HepG2 (cell line): ENCODE measurements around the gene EEFSEC. TPM values are rescaled to one million over a fixed set of nuclear protein-coding genes. Genes with fewer than 3 reads are reported as not detected.

ENCODE experiments used
- ATAC-seq: fragments of 200-7000 bp; cut with Tn5 transposase; 3 replicates; pipeline ENCODE4 v1.9.1; 2020; ENCODE audit warnings: mild to moderate bottlenecking, moderate library complexity
- BruUV-seq: library from RNA; stranded (reverse); fragments of 400-500 nt; replicated peaks from 2 replicates; lab custom pipeline; 2021; lab: Mats Ljungman, UMichigan
- CTCF ChIA-PET: fragments of 300-600 bp; formaldehyde crosslinking; extraction: SDS; loops from one replicate; lab custom pipeline; 2021; ENCODE audit warnings: low total read pairs, inconsistent platforms, low intra/inter-chr PET ratio; lab: Yijun Ruan, JAX
- POLR2A ChIA-PET: fragments of 350-600 bp; sonication (Branson Sonifier 250); formaldehyde crosslinking; loops from one replicate; lab custom pipeline; 2020; ENCODE audit warnings: antibody characterized with exemption, inconsistent platforms; lab: Yijun Ruan, JAX
- DNase-seq: peaks from one replicate; pipeline ENCODE4 v3.0.0-alpha.2; 2015; ENCODE audit warnings: low spot score
- FAIRE-seq: peaks from 3 replicates; lab custom pipeline; 2011; peaks lifted over from hg19 to GRCh38; lab: Jason Lieb, UNC
- H2AFZ ChIP-seq: one replicate; pipeline ENCODE4 v1.6.1; 2011; ENCODE audit warnings: low read length, inconsistent platforms
- H3K27ac ChIP-seq: fragments of 300-600 bp; 3 replicates; pipeline ENCODE4 v1.8.0; 2011; ENCODE audit warnings: mixed run types, mild to moderate bottlenecking, mixed read lengths, low read length, inconsistent platforms; ENCODE audit not compliant: insufficient read depth; ENCODE audit errors: extremely low read length
- H3K27me3 ChIP-seq, 2 experiments: fragments of 200-600 bp in 1 of 2; 2 replicates in 1 of 2; 3 replicates in 1 of 2; pipeline versions ENCODE4 v1.6.0 to v1.8.0; 2011; ENCODE audit warnings: low read length in 2 of 2, mild to moderate bottlenecking in 2 of 2, moderate library complexity in 2 of 2, inconsistent platforms in 1 of 2; ENCODE audit not compliant: insufficient read depth in 2 of 2, control insufficient read depth in 1 of 2
- H3K36me3 ChIP-seq, 2 experiments: fragments of 200-600 bp in 1 of 2; replicated peaks in 1 of 2; 2 replicates in 1 of 2; 3 replicates in 1 of 2; pipeline versions ENCODE4 v1.5.1 to v1.8.0; 2011; ENCODE audit warnings: low read length in 2 of 2, inconsistent platforms in 1 of 2; ENCODE audit not compliant: insufficient read depth in 2 of 2, control insufficient read depth in 1 of 2
- H3K4me1 ChIP-seq: 2 replicates; pipeline ENCODE4 v1.5.1; 2012; ENCODE audit warnings: low read length, inconsistent platforms; ENCODE audit not compliant: insufficient read depth
- H3K4me2 ChIP-seq: 2 replicates; pipeline ENCODE4 v1.6.0; 2011; ENCODE audit warnings: low read depth, low read length, inconsistent platforms
- H3K4me3 ChIP-seq, 3 experiments: fragments of 200-600 bp in 1 of 3; sonication (generic), shearing (Covaris generic) in 1 of 3; replicated peaks in 1 of 3; 2 replicates each; pipeline ENCODE4 v1.5.1; 2011 to 2016; ENCODE audit warnings: low read length in 3 of 3, inconsistent platforms in 2 of 3, low read depth in 2 of 3, mild to moderate bottlenecking in 2 of 3, control low read depth in 1 of 3, mixed read lengths in 1 of 3; ENCODE audit not compliant: insufficient read depth in 1 of 3
- H3K79me2 ChIP-seq: one replicate; pipeline ENCODE4 v1.6.1; 2011; ENCODE audit warnings: low read length, inconsistent platforms; ENCODE audit not compliant: insufficient read depth
- H3K9ac ChIP-seq: 2 replicates; pipeline ENCODE4 v1.6.0; 2011; ENCODE audit warnings: mild to moderate bottlenecking, low read depth, low read length, inconsistent platforms; ENCODE audit not compliant: insufficient read depth
- H3K9me3 ChIP-seq: 2 replicates; pipeline ENCODE4 v1.5.1; 2012; ENCODE audit warnings: mild to moderate bottlenecking, low read length
- H4K20me1 ChIP-seq: 2 replicates; pipeline ENCODE4 v1.6.0; 2011; ENCODE audit warnings: inconsistent platforms, mild to moderate bottlenecking, low read length, moderate library complexity; ENCODE audit not compliant: insufficient read depth
- DR1 ChIP-seq: sonication (generic); formaldehyde crosslinking; IDR thresholded peaks from 2 replicates; pipeline ENCODE4 v1.8.0; 2021; ENCODE audit warnings: mild to moderate bottlenecking, missing genetic modification reagents, inconsistent platforms
- FOXJ3 ChIP-seq: sonication (generic); formaldehyde crosslinking; IDR thresholded peaks from 2 replicates; pipeline ENCODE4 v1.4.0; 2020; ENCODE audit warnings: missing genetic modification reagents, mild to moderate bottlenecking, borderline replicate concordance
- HNF4A ChIP-seq: sonication (generic); formaldehyde crosslinking; IDR thresholded peaks from 2 replicates; pipeline ENCODE4 v1.4.0; 2020; ENCODE audit warnings: missing genetic modification reagents
- HNRNPL ChIP-seq: fragments of 200-400 bp; formaldehyde crosslinking; IDR thresholded peaks from 2 replicates; pipeline ENCODE4 v1.6.1; 2017; ENCODE audit warnings: mild to moderate bottlenecking, low read depth, low read length
- KLF13 ChIP-seq: sonication (generic); formaldehyde crosslinking; IDR thresholded peaks from 2 replicates; pipeline ENCODE4 v1.4.0; 2020; ENCODE audit warnings: mild to moderate bottlenecking, missing genetic modification reagents
- MTF1 ChIP-seq: sonication (generic); formaldehyde crosslinking; IDR thresholded peaks from 2 replicates; pipeline ENCODE4 v1.5.0; 2020; ENCODE audit warnings: missing genetic modification reagents
- MYPOP ChIP-seq: sonication (generic); formaldehyde crosslinking; IDR thresholded peaks from 2 replicates; pipeline ENCODE4 v1.8.1; 2023; ENCODE audit warnings: mild to moderate bottlenecking, moderate library complexity, missing genetic modification reagents
- SATB2 ChIP-seq: sonication (generic); formaldehyde crosslinking; IDR thresholded peaks from 2 replicates; pipeline ENCODE4 v1.5.0; 2020; ENCODE audit warnings: missing genetic modification reagents
- TRAFD1 ChIP-seq: sonication (generic); formaldehyde crosslinking; IDR thresholded peaks from 2 replicates; pipeline ENCODE4 v1.5.1; 2020; ENCODE audit warnings: missing genetic modification reagents, mild to moderate bottlenecking, borderline replicate concordance
- ZBTB1 ChIP-seq: sonication (generic); formaldehyde crosslinking; IDR thresholded peaks from 2 replicates; pipeline ENCODE4 v1.4.0; 2020; ENCODE audit warnings: missing genetic modification reagents, borderline replicate concordance
- ZNF160 ChIP-seq: sonication (generic); formaldehyde crosslinking; IDR thresholded peaks from 2 replicates; pipeline ENCODE4 v1.8.0; 2022; ENCODE audit warnings: mild to moderate bottlenecking, inconsistent platforms, missing genetic modification reagents
- ZNF180 ChIP-seq: sonication (generic); formaldehyde crosslinking; IDR thresholded peaks from 2 replicates; pipeline ENCODE4 v1.4.0; 2020; ENCODE audit warnings: low read depth, missing genetic modification reagents, borderline replicate concordance
- ZNF280D ChIP-seq: sonication (generic); formaldehyde crosslinking; IDR thresholded peaks from 2 replicates; pipeline ENCODE4 v1.5.1; 2020; ENCODE audit warnings: mild to moderate bottlenecking, missing genetic modification reagents
- ZNF703 ChIP-seq: sonication (generic); formaldehyde crosslinking; IDR thresholded peaks from 2 replicates; pipeline ENCODE4 v1.5.1; 2020; ENCODE audit warnings: missing genetic modification reagents, mild to moderate bottlenecking, moderate library complexity, borderline replicate concordance
- ZNF713 ChIP-seq: sonication (generic); formaldehyde crosslinking; IDR thresholded peaks from 2 replicates; pipeline ENCODE4 v1.4.0; 2020; ENCODE audit warnings: mild to moderate bottlenecking, missing genetic modification reagents
- WGBS: methylation state at CpG from one replicate; pipeline ENCODE4 v1.1.6; 2017; ENCODE audit warnings: low lambda C conversion rate; 5-methylcytosine and 5-hydroxymethylcytosine counted together
- in situ Hi-C: cut with HindIII; loops from 2 replicates; pipeline ENCODE4 v1.10.0; 2017; ENCODE audit warnings: low pct_unique_long_range_greater_than_20kb; ENCODE audit not compliant: extremely low pct_ligation_motif_present
- intact Hi-C: fragments of 100-400 bp; cut with micrococcal nuclease; formaldehyde crosslinking; loops from one replicate; pipeline ENCODE4 v1.10.0; 2022; ENCODE audit not compliant: unreplicated experiment
- polyA plus RNA-seq, 8 experiments: library from polyadenylated mRNA; depleted of rRNA in 3 of 8; stranded (reverse) in 7 of 8; unstranded in 1 of 8; fragments of >200 nt; fragmentation: Illumina TruSeq in 4 of 8; extraction: Trizol in 4 of 8; gene quantifications; 2 replicates each; pipeline versions ENCODE4 v1.2.1 to v1.2.3, GENCODE V29; 2011 to 2016; ENCODE audit warnings: low read depth in 4 of 8, missing spikeins in 1 of 8, mixed read lengths in 1 of 8; ENCODE audit not compliant: insufficient read depth in 1 of 8
- total RNA-seq, 5 experiments: library from RNA; depleted of rRNA; stranded (reverse); fragments of >200 nt; fragmentation: Illumina TruSeq; extraction: Trizol; gene quantifications; 2 replicates each; pipeline ENCODE4 v1.2.3, GENCODE V29; 2016; ENCODE audit warnings: low read depth in 1 of 5

Gene EEFSEC
- total and polyA plus RNA-seq, 2 of the 13 experiments (the other 11 are each of a cell fraction or from before 2014, with no cell fraction given), result 6.4 to 24.2 TPM

GRCh38 chr3:128395500-128396162 is 242.3 kb downstream of the EEFSEC start:
- CTCF ChIA-PET, result no interaction called here
- in situ Hi-C loops, result no loop called here
- WGBS, result 98% methylated on average over 5 of the region's 9 CpGs
- DNase-seq (no peak), ATAC-seq (no peak), FAIRE-seq (no peak)
- no peak overlapping the region for H3K27ac ChIP-seq
- BruUV-seq, result no TSS peak
- no peak for TF ChIP-seq ZNF160 (CRISPR knock-in tag)
- TF ChIP-seq TRAFD1 (CRISPR knock-in tag), result no peak
- no peak for TF ChIP-seq MYPOP (CRISPR knock-in tag)
- TF ChIP-seq KLF13 (CRISPR knock-in tag), result no peak
- no peak for TF ChIP-seq ZBTB1 (CRISPR knock-in tag)
- TF ChIP-seq ZNF713, result no peak
- TF ChIP-seq FOXJ3 (CRISPR knock-in tag), result no peak
- no peak for TF ChIP-seq MTF1 (CRISPR knock-in tag)
- TF ChIP-seq ZNF703 (CRISPR knock-in tag), result no peak
- TF ChIP-seq SATB2 (CRISPR knock-in tag), result no peak
- TF ChIP-seq ZNF280D (CRISPR knock-in tag), result no peak
- no peak for TF ChIP-seq DR1 (CRISPR knock-in tag)
- no peak for TF ChIP-seq ZNF180 (CRISPR knock-in tag)
- no peak for TF ChIP-seq HNF4A (CRISPR knock-in tag)
- TF ChIP-seq HNRNPL, result no peak
- TF ChIP-seq, all 625 proteins: peak for 0
- no peaks in the 10 kb centered on the region for H3K79me2 ChIP-seq
- no peak overlapping the region for H3K4me3 ChIP-seq
- no peak overlapping the region for H2AFZ ChIP-seq
- no peaks in the 10 kb centered on the region for H3K9me3 ChIP-seq
- no peaks in the 10 kb centered on the region for H4K20me1 ChIP-seq
- no peaks in the 10 kb centered on the region for H3K27me3 ChIP-seq
- intact Hi-C loops, result no loop called here
- no peak overlapping the region for H3K9ac ChIP-seq
- H3K4me1 ChIP-seq, result no peaks in the 10 kb centered on the region
- no peak overlapping the region for H3K4me2 ChIP-seq
- POLR2A ChIA-PET, result no interaction called here
- H3K36me3 ChIP-seq, result peaks cover 0 to 2% of the 10 kb centered on the region in 2 experiments; a peak in 2 of 5 replicates
